Muscle of back (tissue), 13 donors: ENCODE data around the gene TMCO1. TPM values are rescaled to one million over a fixed set of nuclear protein-coding genes. Genes with fewer than 3 reads are reported as not detected.
"Not testable (repeated sequence)": the region's sequence is repeated elsewhere in the genome, so short reads cannot be mapped to it uniquely, and the experiment has no call there.

Source experiments
- DNase-seq, 3 donors: peaks; one replicate each; pipeline versions ENCODE4 v3.0.0 to v3.0.0-alpha.2; 2013
- long read RNA-seq, 9 donors: transcript quantifications; one replicate each; lab custom pipeline, GENCODE V29; 2026
- polyA plus RNA-seq, 10 donors: library from polyadenylated mRNA; unstranded; fragments of 120-200 nt; gene quantifications; one replicate each; pipeline ENCODE4 v1.2.1, GENCODE V29; 2013; ENCODE audit not compliant: insufficient read length in 10 of 10

The TMCO1 gene, protein sequence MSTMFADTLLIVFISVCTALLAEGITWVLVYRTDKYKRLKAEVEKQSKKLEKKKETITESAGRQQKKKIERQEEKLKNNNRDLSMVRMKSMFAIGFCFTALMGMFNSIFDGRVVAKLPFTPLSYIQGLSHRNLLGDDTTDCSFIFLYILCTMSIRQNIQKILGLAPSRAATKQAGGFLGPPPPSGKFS
- 10 to 100 TPM; 49.3 to 71.9 (median 55.7) TPM for polyA plus RNA-seq
- long read RNA-seq, donor 1, full-length matches to known transcripts = 17 of 35 reads
- long read RNA-seq, donor 1, partial matches to known transcripts = 18 of 35 reads
- long read RNA-seq, donor 1, other reads (novel, unspliced or antisense) = 0 of 35 reads
- long read RNA-seq, donor 2, full-length matches to known transcripts = 15 of 31 reads
- long read RNA-seq, donor 2, partial matches to known transcripts = 16 of 31 reads
- long read RNA-seq, donor 2, other reads (novel, unspliced or antisense) = 0 of 31 reads
- long read RNA-seq, donor 3 = 0 reads
- long read RNA-seq, donor 4, full-length matches to known transcripts = 18 of 39 reads
- long read RNA-seq, donor 4, partial matches to known transcripts = 21 of 39 reads
- long read RNA-seq, donor 4, other reads (novel, unspliced or antisense) = 0 of 39 reads
- long read RNA-seq, donor 5, full-length matches to known transcripts = 33 of 46 reads
- long read RNA-seq, donor 5, partial matches to known transcripts = 13 of 46 reads
- long read RNA-seq, donor 5, other reads (novel, unspliced or antisense) = 0 of 46 reads
- long read RNA-seq, donor 6, full-length matches to known transcripts = 25 of 50 reads
- long read RNA-seq, donor 6, partial matches to known transcripts = 25 of 50 reads
- long read RNA-seq, donor 6, other reads (novel, unspliced or antisense) = 0 of 50 reads
- long read RNA-seq, donor 7, full-length matches to known transcripts = 14 of 34 reads
- long read RNA-seq, donor 7, partial matches to known transcripts = 20 of 34 reads
- long read RNA-seq, donor 7, other reads (novel, unspliced or antisense) = 0 of 34 reads
- long read RNA-seq, donor 8, full-length matches to known transcripts = 17 of 31 reads
- long read RNA-seq, donor 8, partial matches to known transcripts = 14 of 31 reads
- long read RNA-seq, donor 8, other reads (novel, unspliced or antisense) = 0 of 31 reads
- long read RNA-seq, donor 9 = 0 reads

DNA sequence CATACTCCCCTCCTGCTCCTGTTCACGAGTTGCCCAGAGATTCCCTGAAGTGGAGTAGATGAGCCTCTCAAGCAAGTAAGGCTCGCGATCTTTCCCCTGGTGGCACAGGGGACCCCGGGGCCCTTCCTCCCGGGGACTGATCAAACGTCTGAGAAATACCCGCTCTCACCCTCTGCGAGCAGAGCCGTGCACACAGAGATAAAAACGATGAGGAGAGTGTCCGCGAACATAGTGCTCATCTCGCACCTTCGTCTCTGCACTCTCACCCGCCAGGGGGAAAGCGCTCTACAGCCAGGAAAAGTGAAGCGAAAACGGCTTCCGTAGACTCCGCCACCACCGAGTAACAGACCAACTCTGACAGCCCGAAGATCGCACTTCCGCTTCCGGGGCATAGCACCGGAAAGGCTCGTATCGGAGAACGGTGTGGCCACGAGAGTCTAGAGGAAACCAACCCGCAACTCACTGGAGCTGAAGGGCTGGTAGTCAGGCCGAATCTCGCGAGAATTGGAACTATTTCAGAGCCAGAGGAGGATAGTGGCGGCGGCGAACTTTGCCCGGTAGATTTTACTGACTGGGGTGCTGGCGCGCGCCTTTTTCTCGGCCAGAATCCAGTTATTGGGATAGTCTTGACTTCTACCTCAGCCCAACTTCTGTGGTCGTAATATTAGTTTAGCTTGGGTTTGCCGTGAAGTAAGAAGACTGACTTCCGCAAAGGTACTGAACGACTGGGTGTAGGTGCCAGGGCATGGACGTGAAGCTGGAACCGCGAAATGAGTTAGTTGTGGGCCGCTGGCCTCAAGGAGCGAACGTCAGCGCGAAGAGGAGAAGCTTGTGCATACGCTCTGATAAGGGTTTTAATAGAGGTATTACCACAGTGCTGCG is at the start of gene TMCO1:
TMCO1 (minus strand) TSS at position 356 of the 882 bp plus-strand sequence; CDS start at position 239, 117 bp downstream.
- peak; percentile 97 to 98 (median 98) for DNase-seq

DNA sequence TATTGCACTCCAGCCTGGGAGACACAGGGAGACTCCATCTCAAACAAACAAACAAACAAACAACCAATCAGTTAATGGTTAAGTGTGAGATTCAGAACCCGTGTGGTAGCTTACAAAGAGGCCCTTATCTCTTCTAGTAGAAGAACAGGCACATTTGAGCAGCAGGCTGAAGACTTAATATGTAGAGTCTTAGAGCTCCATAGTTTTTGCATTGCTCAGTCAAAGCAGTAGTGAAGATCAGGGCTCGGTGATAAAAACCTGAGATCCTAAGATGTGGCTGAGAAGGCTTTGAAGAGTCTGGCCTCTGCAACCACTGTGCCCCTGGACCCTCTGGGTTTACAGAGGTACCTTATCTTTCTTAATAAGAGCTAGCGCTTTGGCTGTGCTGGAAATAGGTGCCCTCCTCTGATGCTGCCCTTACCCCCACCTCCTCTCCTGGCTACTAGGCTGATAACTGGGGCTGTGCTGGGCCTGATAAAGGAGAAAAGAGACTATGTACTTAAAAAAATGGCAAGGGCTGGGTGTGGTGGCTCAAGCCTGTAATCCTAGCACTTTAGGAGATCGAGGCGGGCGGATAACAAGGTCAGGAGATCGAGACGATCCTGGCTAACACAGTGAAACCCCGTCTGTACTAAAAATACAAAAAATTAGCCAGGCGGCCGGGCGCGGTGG is 48.3 kb upstream of the TMCO1 start:
- DNase-seq = no peak

GRCh38 chr1:165816157-165816556 is 47.5 kb upstream of the TMCO1 start:
- no peak for DNase-seq

- DNase-seq = no peak
Observed at GRCh38 chr1:165815725-165816124, 47.1 kb upstream of the TMCO1 start.

DNA sequence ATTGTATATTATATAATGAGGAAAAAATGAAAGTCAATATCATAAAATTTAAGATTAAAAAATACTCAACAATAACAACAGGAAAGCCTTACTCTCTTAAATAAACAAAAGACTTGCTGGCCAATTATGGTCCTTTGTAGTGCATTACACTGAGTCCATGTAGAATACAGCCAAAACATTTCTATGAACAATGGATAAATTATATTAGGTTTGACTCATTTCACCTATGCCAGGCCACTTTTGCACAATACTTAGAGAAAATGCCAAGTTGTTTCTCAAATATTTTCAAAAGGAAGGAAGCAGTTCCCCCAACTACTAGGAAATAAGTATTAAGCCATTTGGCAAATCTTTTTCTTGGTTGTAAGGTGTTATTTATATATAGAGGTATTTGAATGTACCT is 38.9 kb upstream of the TMCO1 start:
- DNase-seq = no peak

DNA sequence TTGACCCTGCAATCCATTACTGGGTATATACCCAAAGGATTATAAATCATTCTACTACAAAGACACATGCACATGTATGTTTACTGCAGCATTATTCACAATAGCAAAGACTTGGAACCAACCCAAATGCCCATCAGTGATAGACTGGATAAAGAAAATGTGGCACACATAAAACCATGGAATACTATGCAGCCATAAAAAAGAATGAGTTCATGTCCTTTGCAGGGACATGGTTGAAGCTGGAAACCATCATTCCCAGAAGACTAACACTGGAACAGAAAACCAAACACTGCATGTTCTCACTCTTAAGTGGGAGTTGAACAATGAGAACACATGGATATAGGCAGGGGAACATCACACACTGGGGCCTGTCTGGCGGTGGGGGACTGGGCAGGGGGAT is 35.8 kb upstream of the TMCO1 start:
- DNase-seq = not testable (repeated sequence)

- DNase-seq = no peak
Observed at GRCh38 chr1:165799387-165799786, 30.7 kb upstream of the TMCO1 start.

DNA sequence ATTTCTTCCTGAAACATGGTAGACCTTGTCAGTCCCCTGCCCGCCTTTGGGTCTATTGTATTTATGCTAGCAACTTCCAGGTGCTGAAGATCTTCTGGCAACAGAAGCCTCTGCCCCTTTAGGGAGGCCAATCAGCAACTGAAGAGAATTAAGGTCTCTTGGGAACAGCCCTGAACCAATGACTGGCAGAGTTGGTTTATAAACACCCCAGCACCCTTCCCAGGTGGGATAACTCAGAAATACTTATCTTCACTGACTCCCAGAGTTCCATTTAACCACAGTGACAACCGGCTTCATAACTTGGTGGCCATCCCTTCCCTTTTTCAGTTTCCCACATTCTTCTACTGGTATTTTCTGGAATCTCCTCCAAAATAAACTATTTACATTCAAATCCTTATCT is 27.2 kb upstream of the TMCO1 start:
- no peak for DNase-seq

DNA sequence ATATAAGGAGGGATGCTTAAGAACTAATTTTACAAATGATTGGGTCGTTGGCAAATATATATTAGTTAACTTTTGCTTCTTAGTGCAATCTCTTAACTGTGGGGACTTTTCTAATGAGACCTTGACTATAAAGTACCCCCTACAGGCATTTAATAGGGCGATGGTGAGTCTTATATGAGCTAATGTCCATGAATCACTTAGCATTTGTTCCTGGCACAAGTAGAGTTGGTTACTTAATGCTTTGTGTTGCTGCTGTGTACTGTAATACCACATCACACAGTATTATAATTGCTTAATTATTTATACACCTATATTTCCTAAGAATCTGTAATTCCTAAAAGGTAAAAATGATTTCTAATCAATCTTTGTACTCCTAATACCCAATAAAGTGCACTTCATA is 25.3 kb upstream of the TMCO1 start:
- no peak for DNase-seq

- DNase-seq = no peak
Observed at GRCh38 chr1:165787741-165788140, 19.1 kb upstream of the TMCO1 start.

DNA sequence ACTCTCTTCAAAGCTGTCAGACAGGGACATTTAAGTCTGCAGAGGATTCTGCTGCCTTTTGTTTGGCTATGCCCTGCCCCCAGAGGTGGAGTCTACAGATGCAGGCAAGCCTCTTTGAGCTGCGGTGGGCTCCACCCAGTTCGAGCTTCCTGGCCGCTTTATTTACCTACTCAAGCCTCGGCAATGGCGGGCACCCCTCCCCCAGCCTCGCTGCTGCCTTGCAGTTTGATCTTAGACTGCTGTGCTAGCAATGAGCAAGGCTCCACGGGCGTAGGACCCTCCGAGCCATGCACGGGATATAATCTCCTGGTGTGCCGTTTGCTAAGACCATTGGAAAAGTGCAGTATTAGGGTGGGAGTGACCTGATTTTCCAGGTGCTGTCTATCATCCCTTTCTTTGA is 14.9 kb upstream of the TMCO1 start:
- not testable (repeated sequence) for DNase-seq

DNA sequence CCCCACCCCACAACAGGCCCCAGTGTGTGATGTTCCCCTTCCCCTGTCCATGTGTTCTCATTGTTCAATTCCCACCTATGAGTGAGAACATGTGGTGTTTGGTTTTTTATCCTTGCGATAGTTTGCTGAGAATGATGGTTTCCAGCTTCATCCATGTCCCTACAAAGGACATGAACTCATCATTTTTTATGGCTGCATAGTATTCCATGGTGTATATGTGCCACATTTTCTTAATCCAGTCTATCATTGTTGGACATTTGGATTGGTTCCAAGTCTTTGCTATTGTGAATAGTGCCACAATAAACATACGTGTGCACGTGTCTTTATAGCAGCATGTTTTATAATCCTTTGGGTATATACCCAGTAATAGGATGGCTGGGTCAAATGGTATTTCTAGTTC is 9.5 kb upstream of the TMCO1 start:
- DNase-seq = not testable (repeated sequence)

GRCh38 chr1:165773324-165773965 is 4.8 kb upstream of the TMCO1 start:
- peak in 1 of 3 donors; percentile 46 for DNase-seq

DNA sequence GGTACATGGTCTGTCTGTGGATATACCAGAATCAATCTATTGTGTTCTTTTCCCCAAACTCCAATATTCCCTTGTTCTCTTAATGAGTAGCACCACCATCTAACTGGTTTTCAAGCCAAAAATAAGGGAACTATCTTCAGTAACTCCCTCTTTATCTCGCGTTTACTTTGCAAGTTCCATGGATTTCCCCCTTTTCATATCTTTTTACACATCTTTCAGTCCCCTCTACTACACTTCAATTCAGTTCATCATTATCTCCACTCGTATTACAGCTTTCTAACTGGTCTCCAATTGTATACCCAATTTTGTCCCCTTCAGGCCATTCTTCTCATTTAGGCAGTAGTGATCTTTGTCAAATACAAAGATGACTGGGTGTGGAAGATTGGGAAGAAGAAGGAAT is 4.1 kb upstream of the TMCO1 start:
- no peak for DNase-seq

- DNase-seq = no peak
Observed at GRCh38 chr1:165764277-165764676, 4.4 kb downstream of the TMCO1 start.

DNA sequence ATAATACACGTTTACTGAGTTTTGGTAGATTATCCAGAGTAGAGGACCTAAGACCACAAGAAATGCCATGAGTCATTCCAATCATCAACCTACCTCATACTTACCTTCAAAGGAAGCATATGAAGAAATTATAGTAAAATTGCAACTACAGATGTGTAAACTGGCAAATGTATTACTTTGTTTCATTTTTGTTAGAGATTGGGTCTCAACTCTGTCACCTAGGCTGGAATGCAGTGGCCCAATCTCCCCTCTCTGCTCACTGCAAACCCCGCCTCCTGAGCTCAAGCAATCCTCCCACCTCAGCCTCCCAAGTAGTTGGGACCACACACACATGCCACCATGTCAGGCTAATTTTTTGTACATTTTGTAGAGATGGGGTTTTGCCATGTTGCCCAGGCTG is 5.2 kb downstream of the TMCO1 start:
- no peak for DNase-seq

GRCh38 chr1:165762725-165763124 is 5.9 kb downstream of the TMCO1 start:
- no peak for DNase-seq

- no peak for DNase-seq
Observed at GRCh38 chr1:165759095-165759494, 9.6 kb downstream of the TMCO1 start.

DNA sequence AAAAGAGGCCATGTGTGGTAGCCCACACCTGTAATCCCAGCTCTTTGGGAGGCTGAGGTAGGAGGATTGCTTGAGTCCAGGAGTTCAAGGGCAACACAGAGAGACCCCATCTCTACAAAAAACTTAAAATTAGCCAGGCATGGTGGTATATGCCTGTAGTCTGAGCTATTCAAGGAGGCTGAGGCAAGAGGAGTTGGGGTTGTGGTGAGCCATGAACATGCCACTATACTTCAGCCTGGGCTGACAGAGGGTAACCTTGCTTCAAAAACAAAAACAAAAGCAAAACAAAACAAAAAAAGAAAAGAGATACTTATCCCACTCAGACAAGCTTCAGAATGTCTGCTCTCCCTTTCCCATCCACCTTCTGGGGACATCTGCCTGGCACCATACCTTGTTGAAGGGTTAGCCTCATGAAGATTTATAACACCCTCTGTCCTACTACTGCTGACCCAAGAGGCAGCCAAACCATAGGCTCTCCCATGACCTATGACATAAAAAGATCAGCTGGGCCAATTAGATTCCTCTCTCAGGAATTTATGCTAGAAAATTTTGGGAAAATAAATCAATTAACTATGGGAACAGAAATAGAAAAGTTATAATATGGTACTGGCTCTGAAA is 13.2 kb downstream of the TMCO1 start:
- no peak for DNase-seq

DNA sequence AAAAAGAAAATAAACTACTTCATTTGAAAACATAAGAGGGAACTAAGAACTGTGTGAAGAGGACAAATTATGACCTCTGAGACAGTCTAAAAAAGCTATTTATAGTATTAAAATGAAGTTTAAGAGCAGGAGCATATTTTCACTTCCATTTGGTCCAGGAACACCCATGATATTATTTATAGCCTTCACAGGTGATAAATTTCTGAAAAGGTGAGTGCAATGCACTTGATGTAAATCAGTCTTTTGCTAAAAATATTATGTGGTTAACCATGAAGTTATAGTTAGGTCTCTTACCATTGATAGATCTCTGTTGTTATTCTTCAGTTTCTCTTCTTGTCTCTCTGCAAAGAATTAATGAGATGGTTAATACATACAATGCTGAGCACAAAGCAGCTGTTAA is 14.7 kb downstream of the TMCO1 start:
- DNase-seq = no peak
